A673 (cell line): ENCODE measurements around the gene AFAP1. TPM values are rescaled to one million over a fixed set of nuclear protein-coding genes. Genes with fewer than 3 reads are reported as not detected.

Source experiments
- BruUV-seq: library from RNA; stranded (reverse); fragments of 400-500 nt; replicated peaks from 2 replicates; lab custom pipeline; 2021; lab: Mats Ljungman, UMichigan
- CTCF ChIA-PET: fragments of 300-600 bp; sonication (Branson Sonifier 250); formaldehyde crosslinking; loops from one replicate; lab custom pipeline; 2022; ENCODE audit warnings: antibody characterized with exemption; lab: Charles Lee
- POLR2A ChIA-PET: fragments of 300-600 bp; sonication (Branson Sonifier 250); formaldehyde crosslinking; loops from one replicate; lab custom pipeline; 2022; ENCODE audit warnings: antibody characterized with exemption; ENCODE audit not compliant: low non-redundant PET; lab: Charles Lee
- DNase-seq: peaks from one replicate; pipeline ENCODE4 v3.0.0-alpha.2; 2015; ENCODE audit warnings: low spot score
- H3K27ac ChIP-seq: fragments of 200-600 bp; sonication (generic); 2 replicates; pipeline ENCODE4 v1.5.1; 2016; ENCODE audit warnings: mixed run types, low read depth, mild to moderate bottlenecking, mixed read lengths, antibody characterized with exemption, low read length; ENCODE audit not compliant: poor library complexity, severe bottlenecking
- H3K27me3 ChIP-seq: fragments of 200-600 bp; sonication (generic); replicated peaks from 2 replicates; pipeline ENCODE4 v1.6.1; 2017; ENCODE audit warnings: mixed run types, low read depth, mild to moderate bottlenecking, mixed read lengths, antibody characterized with exemption, low read length; ENCODE audit not compliant: insufficient read depth, poor library complexity
- H3K36me3 ChIP-seq: fragments of 200-600 bp; sonication (generic); 2 replicates; pipeline ENCODE4 v1.6.1; 2016; ENCODE audit warnings: mixed run types, mild to moderate bottlenecking, mixed read lengths, antibody characterized with exemption, low read length; ENCODE audit not compliant: insufficient read depth, poor library complexity, severe bottlenecking
- H3K4me1 ChIP-seq: fragments of 200-600 bp; sonication (generic); 2 replicates; pipeline ENCODE4 v1.6.1; 2017; ENCODE audit warnings: mixed run types, mild to moderate bottlenecking, mixed read lengths, antibody characterized with exemption, low read length; ENCODE audit not compliant: insufficient read depth, poor library complexity, severe bottlenecking
- H3K4me3 ChIP-seq: fragments of 200-600 bp; sonication (generic); 2 replicates; pipeline ENCODE4 v1.5.1; 2016; ENCODE audit warnings: low read depth, mixed run types, mild to moderate bottlenecking, mixed read lengths, low read length; ENCODE audit not compliant: poor library complexity, severe bottlenecking
- H3K9me3 ChIP-seq: fragments of 200-600 bp; sonication (generic); 2 replicates; pipeline ENCODE4 v1.6.1; 2016; ENCODE audit warnings: mixed run types, low read depth, mild to moderate bottlenecking, mixed read lengths, antibody characterized with exemption, low read length; ENCODE audit not compliant: poor library complexity, severe bottlenecking
- CTCF ChIP-seq: fragments of 300-800, 200-600 bp; sonication (generic); conservative IDR thresholded peaks from 2 replicates; pipeline ENCODE4 v1.5.1; 2017; ENCODE audit warnings: low read depth, mild to moderate bottlenecking, antibody characterized with exemption, low read length, moderate library complexity, mixed read lengths
- EZH2 ChIP-seq: fragments of 200-600 bp; sonication (generic); IDR thresholded peaks from 2 replicates; pipeline ENCODE4 v1.6.1; 2017; ENCODE audit warnings: borderline replicate concordance, low read depth, mild to moderate bottlenecking, mixed read lengths, antibody characterized with exemption, low read length; ENCODE audit not compliant: poor library complexity, severe bottlenecking
- intact Hi-C: fragments of 100-400 bp; cut with micrococcal nuclease; formaldehyde crosslinking; loops from one replicate; pipeline ENCODE4 v1.10.0; 2022; ENCODE audit not compliant: unreplicated experiment
- total RNA-seq: library from RNA; stranded (reverse); gene quantifications from 2 replicates; pipeline ENCODE4 v1.2.3, GENCODE V29; 2021

The AFAP1 gene
- total RNA-seq, 1 experiment from 2014 or later: 42.6 TPM

GRCh38 chr4:7805533-7806337 is 133.9 kb downstream of the AFAP1 start:
- intact Hi-C loops: loop anchor here (2.0 kb wide), 1 partner anchor 39 kb away; no protein-coding TSS in a partner anchor
- H3K4me1 ChIP-seq: peaks cover 34% of the 10 kb centered on the region
- no TSS peak for BruUV-seq

GRCh38 chr4:7804756-7805385 is 134.8 kb downstream of the AFAP1 start:
- DNase-seq: no peak
- H3K9me3 ChIP-seq: no peaks in the 10 kb centered on the region
- BruUV-seq: no TSS peak
- H3K27me3 ChIP-seq: no peaks in the 10 kb centered on the region
- CTCF ChIA-PET: interaction anchor here (0.6 to 1.5 kb wide), 23 partner anchors 10 to 183 kb away, joined by 3 to 13 read pairs (median 5); partner anchors contain the start of gene AFAP1
- no peak for TF ChIP-seq CTCF
- no peak for TF ChIP-seq EZH2
- POLR2A ChIA-PET: no interaction called here
- intact Hi-C loops: loop anchor here (1.0 to 2.0 kb wide), 2 partner anchors 40 to 182 kb away; no protein-coding TSS in a partner anchor
- H3K27ac ChIP-seq: peak overlapping the region; percentile 62
- peaks cover 34% of the 10 kb centered on the region for H3K4me1 ChIP-seq
- H3K36me3 ChIP-seq: peaks cover 25% of the 10 kb centered on the region
- H3K4me3 ChIP-seq: no peak overlapping the region

More at GRCh38 chr4:7805533-7806337, 133.9 kb downstream of the AFAP1 start:
- Histone ChIP-seq H3K27ac (peak overlapping the region; percentile 62), H3K9me3 (no peaks in the 10 kb centered on the region), H3K36me3 (peaks cover 20% of the 10 kb centered on the region), H3K4me3 (no peak overlapping the region), H3K27me3 (no peaks in the 10 kb centered on the region)
- no peak for TF ChIP-seq CTCF
- CTCF ChIA-PET: interaction anchor here (0.6 to 1.4 kb wide), 4 partner anchors 12 to 179 kb away, joined by 3 to 7 read pairs (median 3); no protein-coding TSS in a partner anchor
- peak; percentile 68 for DNase-seq
- POLR2A ChIA-PET: no interaction called here

- no peaks in the 10 kb centered on the region for H3K27me3 ChIP-seq
- intact Hi-C loops: loop anchor here (1.0 to 2.0 kb wide), 3 partner anchors 33 to 183 kb away; no protein-coding TSS in a partner anchor
- no TSS peak for BruUV-seq
- H3K36me3 ChIP-seq: peaks cover 25% of the 10 kb centered on the region
- TF ChIP-seq CTCF (peak; percentile 97), EZH2 (no peak)
- H3K9me3 ChIP-seq: no peaks in the 10 kb centered on the region
- H3K4me3 ChIP-seq: no peak overlapping the region
- peak; percentile 80 for DNase-seq
- H3K4me1 ChIP-seq: peaks cover 34% of the 10 kb centered on the region
- ChIA-PET POLR2A (no interaction called here), CTCF (interaction anchor here (0.6 to 1.5 kb wide), 26 partner anchors 10 to 498 kb away, joined by 3 to 13 read pairs (median 5); partner anchors contain the start of gene AFAP1)
- peak overlapping the region; percentile 62 for H3K27ac ChIP-seq
Observed at GRCh38 chr4:7803992-7804755, 135.5 kb downstream of the AFAP1 start.
